IPS DF 19.7 (cell line): ENCODE data around the gene CCDC88B.

Experiments used
- DNase-seq: peaks from one replicate; pipeline ENCODE4 v3.0.0-alpha.2; 2013; ENCODE audit warnings: low read depth, low spot score

The CCDC88B gene

GRCh38 chr11:64343767-64344559, 4.0 kb downstream of the CCDC88B start:
- no peak for DNase-seq

GRCh38 chr11:64344787-64345186, 4.8 kb downstream of the CCDC88B start:
- no peak for DNase-seq

GRCh38 chr11:64347193-64347867, 7.3 kb downstream of the CCDC88B start:
- DNase-seq = no peak

DNA sequence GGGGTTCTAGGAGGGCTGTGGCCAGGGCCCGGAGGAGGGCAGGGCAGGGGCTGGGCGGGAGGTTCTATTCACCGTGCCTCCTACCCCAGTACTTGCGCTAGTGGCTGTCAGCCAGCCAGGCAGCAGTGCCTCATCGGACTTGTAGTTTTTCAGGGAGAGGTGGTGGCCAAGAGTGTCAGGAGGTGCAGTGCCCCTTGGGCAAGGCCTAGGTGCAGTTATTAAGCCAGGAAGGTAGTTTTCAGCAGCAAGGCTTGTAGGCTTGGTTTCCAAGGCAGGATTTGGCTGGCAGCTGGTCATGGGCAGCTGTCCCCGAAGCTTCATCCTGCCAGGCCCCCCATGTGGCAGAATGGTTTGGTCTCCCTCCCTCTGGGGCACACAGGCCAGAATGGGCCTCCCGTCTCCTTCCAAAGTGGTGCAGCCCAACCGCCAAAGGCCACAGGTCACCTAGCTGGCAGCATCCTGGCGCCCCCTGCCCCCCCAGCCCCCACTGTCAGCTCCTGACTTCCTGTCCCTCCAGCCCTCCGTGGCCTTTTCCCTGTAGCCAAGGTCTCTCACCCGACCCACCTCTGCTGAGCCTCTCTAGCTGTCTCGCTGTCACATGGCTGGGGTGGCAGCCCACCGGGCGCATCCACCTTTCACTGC, 8.5 kb downstream of the CCDC88B start:
- no peak for DNase-seq

GRCh38 chr11:64349025-64349387, 9.0 kb downstream of the CCDC88B start:
- DNase-seq = no peak

- DNase-seq = no peak
Measured at GRCh38 chr11:64349404-64349803, 9.4 kb downstream of the CCDC88B start.

GRCh38 chr11:64351136-64351631, 11.2 kb downstream of the CCDC88B start:
- DNase-seq = no peak

- DNase-seq = no peak
Measured at GRCh38 chr11:64352099-64352994, 12.3 kb downstream of the CCDC88B start.

- no peak for DNase-seq
Measured at GRCh38 chr11:64352995-64353714, 13.2 kb downstream of the CCDC88B start.

- no peak for DNase-seq
Measured at GRCh38 chr11:64353715-64354506, 13.9 kb downstream of the CCDC88B start.

DNA sequence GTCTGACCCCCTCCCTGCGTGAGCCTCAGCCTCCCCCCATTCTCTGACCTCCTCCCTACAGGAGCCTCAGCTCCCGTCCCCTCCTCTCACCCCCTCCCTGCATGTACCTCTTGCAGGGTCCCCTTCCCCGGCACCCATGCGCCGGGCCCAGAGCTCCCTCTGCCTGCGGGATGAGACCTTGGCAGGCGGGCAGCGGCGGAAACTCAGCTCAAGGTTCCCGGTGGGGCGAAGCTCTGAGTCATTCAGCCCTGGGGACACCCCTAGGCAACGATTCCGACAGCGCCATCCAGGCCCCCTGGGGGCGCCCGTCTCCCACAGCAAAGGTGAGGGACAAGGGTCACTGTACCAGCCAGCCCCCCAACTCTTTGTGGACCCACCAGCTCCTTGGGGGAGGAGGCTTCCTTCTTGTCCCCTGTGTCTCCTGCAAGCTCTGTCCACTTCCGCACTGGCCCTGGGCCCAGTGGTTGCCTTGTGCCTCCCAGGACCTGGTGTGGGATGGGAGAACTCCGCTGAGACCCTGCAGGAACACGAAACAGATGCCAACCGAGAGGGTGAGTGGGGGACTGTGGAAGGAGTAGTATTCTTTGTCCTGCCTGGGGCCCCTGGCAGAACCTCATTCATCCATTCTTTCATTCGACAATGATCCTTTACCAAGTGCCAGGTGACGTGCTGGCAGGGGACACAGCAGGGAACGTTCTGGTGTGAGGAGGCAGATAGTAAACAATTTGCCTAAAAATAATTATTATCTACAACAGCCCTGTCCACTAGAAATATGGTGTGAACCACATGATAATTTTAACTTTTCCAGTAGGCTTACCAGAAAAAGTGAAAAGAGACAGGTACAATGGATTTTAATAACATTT, 15.3 kb downstream of the CCDC88B start:
- DNase-seq = no peak

DNA sequence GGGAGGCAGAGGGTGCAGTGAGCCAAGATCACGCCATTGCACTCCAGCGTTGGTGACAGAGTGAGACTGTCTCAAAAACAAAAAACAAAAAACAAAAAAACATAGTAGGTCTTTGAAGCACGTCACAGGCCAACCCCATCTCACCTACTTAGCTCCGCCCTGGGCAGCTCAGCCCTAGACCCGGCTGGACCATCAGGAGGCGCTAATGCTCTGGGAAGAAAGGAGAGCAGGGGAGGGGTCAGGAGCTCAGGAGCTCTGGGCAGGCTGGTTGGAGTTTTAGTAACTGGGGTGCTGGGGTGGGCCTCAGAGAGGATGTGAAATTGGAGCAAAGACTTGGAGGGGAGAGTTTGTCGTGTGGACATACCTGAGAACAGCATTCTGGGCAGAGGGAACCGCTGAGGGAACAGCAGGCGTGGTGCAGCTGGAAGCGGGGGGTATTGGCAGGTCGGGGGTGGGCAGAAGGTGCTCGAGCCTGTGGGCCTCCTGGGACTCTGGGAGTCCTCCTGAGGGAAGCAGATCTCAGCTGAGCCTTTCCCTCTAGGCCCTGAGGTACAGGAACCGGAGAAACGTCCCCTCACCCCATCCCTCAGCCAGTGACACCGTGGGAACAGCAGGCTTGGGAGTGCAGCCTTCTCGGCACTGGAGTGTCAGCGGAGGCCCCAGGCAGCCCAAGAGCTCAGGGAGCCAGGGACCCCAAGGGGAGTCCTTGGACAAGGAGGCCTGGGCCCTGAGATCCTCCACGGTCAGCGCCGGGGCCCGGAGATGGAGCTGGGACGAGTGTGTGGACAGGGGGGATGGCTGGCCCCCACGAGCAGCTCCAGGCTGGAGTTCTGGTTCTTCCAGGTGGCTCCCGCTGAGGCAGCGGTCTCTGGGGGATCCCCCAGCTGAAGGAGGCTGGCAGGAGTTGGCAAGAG, 16.8 kb downstream of the CCDC88B start:
- no peak for DNase-seq

GRCh38 chr11:64357446-64357845, 17.4 kb downstream of the CCDC88B start:
- no peak for DNase-seq

GRCh38 chr11:64357904-64358535, 18.0 kb downstream of the CCDC88B start:
- DNase-seq = no peak

DNA sequence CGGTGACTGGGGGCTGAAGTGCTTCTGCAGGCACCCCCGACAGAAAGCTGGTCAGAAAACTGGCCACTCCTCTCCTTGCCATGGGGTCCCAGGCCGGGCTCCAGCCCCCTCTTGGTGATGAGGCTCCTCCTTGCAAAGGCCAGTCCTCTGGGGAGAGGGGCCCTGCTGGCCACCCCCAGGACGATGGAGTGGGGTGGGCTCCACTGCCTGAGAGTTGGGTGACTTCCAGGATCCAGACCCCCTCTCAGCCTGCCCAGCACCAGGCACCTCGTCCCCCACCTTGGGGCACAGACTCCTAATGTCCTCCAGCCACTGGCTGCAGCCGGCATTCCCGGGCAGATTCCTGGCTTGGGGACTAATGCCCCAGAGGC, 18.5 kb downstream of the CCDC88B start:
- no peak for DNase-seq

- no peak for DNase-seq
Measured at GRCh38 chr11:64358907-64359711, 19.1 kb downstream of the CCDC88B start, which contains the start of gene RPS6KA4. TSS of gene RPS6KA4 (plus strand) at chr11:64359162. CDS start at chr11:64359236, 74 bp downstream.
